ENCODE data around the gene ZNRF1. TPM values are rescaled to one million over a fixed set of nuclear protein-coding genes. Genes with fewer than 3 reads are reported as not detected.
A peak's percentile ranks its signal among the peaks of the same experiment; 100 is the strongest.

The ZNRF1 gene
- total and polyA plus RNA-seq, 2 of the 13 experiments (the other 11 are each of a cell fraction or from before 2014, with no cell fraction given) = 43.9 to 58.7 TPM

- TF ChIP-seq ZFY (CRISPR knock-in tag; IDR thresholded peaks at IDR 0.05) (0 out of 2 replicates have a peak, but pooled peaks have one; percentile 31), ZNF513 (CRISPR knock-in tag; conservative IDR thresholded peaks at IDR 0.05) (no peak), ZC3H4 (CRISPR knock-in tag; IDR thresholded peaks at IDR 0.05; ENCODE audit: borderline replicate concordance) (no peak), ZNF138 (CRISPR knock-in tag; IDR thresholded peaks at IDR 0.05; ENCODE audit: low read depth) (no peak), SP5 (CRISPR knock-in tag; IDR thresholded peaks at IDR 0.05; ENCODE audit: borderline replicate concordance, low read depth) (no peak), ZNF670 (CRISPR knock-in tag; IDR thresholded peaks at IDR 0.05; ENCODE audit: borderline replicate concordance) (no peak), ZBTB43 (CRISPR knock-in tag; conservative IDR thresholded peaks at IDR 0.05) (no peak), ZNF749 (CRISPR knock-in tag; IDR thresholded peaks at IDR 0.05; ENCODE audit: borderline replicate concordance) (no peak), ZNF501 (CRISPR knock-in tag; IDR thresholded peaks at IDR 0.05) (0 out of 2 replicates have a peak, but pooled peaks have one; percentile 30), GMEB2 (CRISPR knock-in tag; IDR thresholded peaks at IDR 0.05; ENCODE audit: low read depth) (no peak), HNF4G (IDR thresholded peaks at IDR 0.05; ENCODE audit: borderline replicate concordance, low read depth, low read length) (no peak), HNF4G (CRISPR knock-in tag; IDR thresholded peaks at IDR 0.05; ENCODE audit: borderline replicate concordance, low read depth) (no peak), JDP2 (CRISPR knock-in tag; IDR thresholded peaks at IDR 0.05; ENCODE audit: borderline replicate concordance) (no peak), ZNF232 (CRISPR knock-in tag; IDR thresholded peaks at IDR 0.05; ENCODE audit: borderline replicate concordance) (no peak), YEATS2 (CRISPR knock-in tag; IDR thresholded peaks at IDR 0.05; ENCODE audit: borderline replicate concordance) (no peak), MXD4 (CRISPR knock-in tag; IDR thresholded peaks at IDR 0.05) (no peak), ZNF10 (CRISPR knock-in tag; IDR thresholded peaks at IDR 0.05; ENCODE audit: borderline replicate concordance, low read depth) (no peak), RXRA (CRISPR knock-in tag; IDR thresholded peaks at IDR 0.05) (no peak), FOXK2 (IDR thresholded peaks at IDR 0.05) (no peak), IKZF4 (CRISPR knock-in tag; IDR thresholded peaks at IDR 0.05; ENCODE audit: borderline replicate concordance, low read depth, not compliant biosample characterization) (no peak), ZNF362 (CRISPR knock-in tag; IDR thresholded peaks at IDR 0.05; ENCODE audit: borderline replicate concordance) (no peak), ZNF776 (CRISPR knock-in tag; IDR thresholded peaks at IDR 0.05) (0 out of 2 replicates have a peak, but pooled peaks have one; percentile 49)
Measured at GRCh38 chr16:75112734-75113491, 114.1 kb downstream of the ZNRF1 start (continued).

Measured in HepG2 (cell line).